KOPT-K1 (cell line): Measurements from ENCODE around the gene MYB.

ENCODE experiments used
- H3K27ac ChIP-seq: fragments of 200-600 bp; sonication (generic); 2 replicates; pipeline ENCODE4 v1.5.1; 2016; ENCODE audit warnings: antibody characterized with exemption, mild to moderate bottlenecking, low read depth, low read length; ENCODE audit not compliant: poor library complexity, severe bottlenecking
- H3K36me3 ChIP-seq: fragments of 200-600 bp; sonication (generic); 2 replicates; pipeline ENCODE4 v1.5.1; 2017; ENCODE audit warnings: antibody characterized with exemption, mild to moderate bottlenecking, low read length, moderate library complexity; ENCODE audit not compliant: insufficient read depth
- H3K9me3 ChIP-seq: fragments of 200-600 bp; sonication (generic); 2 replicates; pipeline ENCODE4 v1.5.1; 2017; ENCODE audit warnings: antibody characterized with exemption, low read length, mild to moderate bottlenecking; ENCODE audit not compliant: insufficient read depth, poor library complexity, severe bottlenecking

The MYB gene

DNA sequence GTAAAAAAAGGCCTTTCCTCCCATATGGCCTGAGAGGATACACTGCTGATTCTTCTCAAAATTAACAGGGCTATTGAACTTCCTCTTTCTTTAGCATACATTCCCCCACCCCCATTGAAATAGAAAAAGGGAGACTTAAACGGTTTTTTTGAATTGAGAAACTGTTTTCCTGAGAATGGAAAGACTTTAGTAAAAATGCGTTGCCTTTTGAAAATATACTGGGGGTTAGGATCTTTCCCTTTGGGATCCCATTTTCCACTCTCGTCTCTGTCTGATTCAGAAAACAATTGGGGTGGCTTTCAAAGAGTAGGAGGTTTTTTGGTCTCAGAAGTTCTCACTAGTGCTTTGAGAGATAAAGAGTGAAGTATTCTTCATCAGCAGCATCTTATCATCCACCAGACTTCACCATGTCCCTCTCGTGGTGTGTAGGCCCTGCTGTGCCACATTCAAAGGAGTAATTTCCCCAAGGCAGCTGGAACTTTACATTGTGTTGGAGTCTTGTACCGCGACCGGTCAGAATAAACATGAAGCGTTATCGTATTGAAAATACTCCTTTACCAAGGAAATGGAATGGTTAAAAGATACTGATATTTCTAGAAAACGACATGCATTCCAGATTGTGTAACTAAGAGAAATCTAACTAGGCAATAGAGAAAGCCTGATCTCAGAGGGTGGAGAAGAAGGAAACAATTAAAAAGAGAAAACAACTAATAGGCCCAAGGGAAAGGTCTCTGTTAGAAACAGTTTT lies 10.6 kb downstream of the MYB start:
- peaks cover 98% of the 10 kb centered on the region for H3K36me3 ChIP-seq
- no peaks in the 10 kb centered on the region for H3K9me3 ChIP-seq
- peak overlapping the region; percentile 20 for H3K27ac ChIP-seq

DNA sequence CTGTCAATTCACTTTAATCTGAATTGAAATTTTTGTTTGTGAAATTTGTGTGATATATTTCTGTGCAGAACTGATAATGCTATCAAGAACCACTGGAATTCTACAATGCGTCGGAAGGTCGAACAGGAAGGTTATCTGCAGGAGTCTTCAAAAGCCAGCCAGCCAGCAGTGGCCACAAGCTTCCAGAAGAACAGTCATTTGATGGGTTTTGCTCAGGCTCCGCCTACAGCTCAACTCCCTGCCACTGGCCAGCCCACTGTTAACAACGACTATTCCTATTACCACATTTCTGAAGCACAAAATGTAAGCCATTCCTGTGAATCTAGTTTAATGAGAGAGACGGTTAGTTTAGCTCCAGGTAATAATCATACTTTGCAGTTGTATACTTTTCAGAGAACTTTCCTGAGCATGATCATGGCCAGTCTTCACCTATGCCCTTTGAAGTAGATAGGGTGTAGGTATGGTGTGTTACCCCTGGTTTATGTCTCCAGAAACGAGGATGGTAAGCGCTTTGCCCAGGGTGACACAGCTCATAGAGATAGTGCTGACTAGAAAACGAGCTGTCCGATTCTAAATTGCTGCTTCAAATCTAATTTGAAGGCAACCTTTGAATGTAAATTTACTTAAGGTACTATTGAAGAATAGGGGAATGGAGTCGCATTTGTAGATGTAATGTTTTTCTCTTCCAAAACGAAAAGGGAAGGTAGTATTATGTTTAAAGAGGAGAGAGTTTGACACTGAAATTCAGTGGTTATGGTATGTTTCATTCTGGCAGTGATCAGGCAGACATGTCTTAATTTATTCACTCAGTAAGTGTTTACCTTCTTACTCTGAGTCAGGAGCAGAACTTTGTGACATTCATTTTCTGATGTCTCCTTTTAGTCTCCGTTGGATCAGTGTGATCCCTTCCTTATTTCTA lies 11.4 kb downstream of the MYB start:
- H3K27ac ChIP-seq = peak overlapping the region; percentile 20
- peaks cover 98% of the 10 kb centered on the region for H3K36me3 ChIP-seq
- H3K9me3 ChIP-seq = no peaks in the 10 kb centered on the region

GRCh38 chr6:135193221-135193620 lies 12.1 kb downstream of the MYB start:
- H3K36me3 ChIP-seq = peaks cover 100% of the 10 kb centered on the region

GRCh38 chr6:135195041-135195440 lies 13.9 kb downstream of the MYB start:
- peak overlapping the region; percentile 20 for H3K27ac ChIP-seq
- no peaks in the 10 kb centered on the region for H3K9me3 ChIP-seq
- H3K36me3 ChIP-seq = peaks cover 100% of the 10 kb centered on the region

More at GRCh38 chr6:135193221-135193620, 12.1 kb downstream of the MYB start:
- no peaks in the 10 kb centered on the region for H3K9me3 ChIP-seq
- H3K27ac ChIP-seq = no peak overlapping the region

DNA sequence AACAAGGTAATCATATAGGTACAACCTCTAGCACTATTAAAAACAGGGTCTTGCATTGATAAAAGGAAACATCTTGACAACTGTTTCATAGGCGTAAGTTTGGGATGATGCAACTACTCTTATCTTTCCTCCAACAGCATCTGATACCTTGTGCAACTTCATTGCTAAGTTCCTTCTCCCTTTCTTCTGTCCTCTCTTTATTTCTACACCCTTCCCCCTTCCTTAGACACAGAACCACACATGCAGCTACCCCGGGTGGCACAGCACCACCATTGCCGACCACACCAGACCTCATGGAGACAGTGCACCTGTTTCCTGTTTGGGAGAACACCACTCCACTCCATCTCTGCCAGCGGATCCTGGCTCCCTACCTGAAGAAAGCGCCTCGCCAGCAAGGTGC lies 14.4 kb downstream of the MYB start:
- Histone ChIP-seq H3K9me3 (no peaks in the 10 kb centered on the region), H3K27ac (peak overlapping the region; percentile 20), H3K36me3 (peaks cover 100% of the 10 kb centered on the region)

DNA sequence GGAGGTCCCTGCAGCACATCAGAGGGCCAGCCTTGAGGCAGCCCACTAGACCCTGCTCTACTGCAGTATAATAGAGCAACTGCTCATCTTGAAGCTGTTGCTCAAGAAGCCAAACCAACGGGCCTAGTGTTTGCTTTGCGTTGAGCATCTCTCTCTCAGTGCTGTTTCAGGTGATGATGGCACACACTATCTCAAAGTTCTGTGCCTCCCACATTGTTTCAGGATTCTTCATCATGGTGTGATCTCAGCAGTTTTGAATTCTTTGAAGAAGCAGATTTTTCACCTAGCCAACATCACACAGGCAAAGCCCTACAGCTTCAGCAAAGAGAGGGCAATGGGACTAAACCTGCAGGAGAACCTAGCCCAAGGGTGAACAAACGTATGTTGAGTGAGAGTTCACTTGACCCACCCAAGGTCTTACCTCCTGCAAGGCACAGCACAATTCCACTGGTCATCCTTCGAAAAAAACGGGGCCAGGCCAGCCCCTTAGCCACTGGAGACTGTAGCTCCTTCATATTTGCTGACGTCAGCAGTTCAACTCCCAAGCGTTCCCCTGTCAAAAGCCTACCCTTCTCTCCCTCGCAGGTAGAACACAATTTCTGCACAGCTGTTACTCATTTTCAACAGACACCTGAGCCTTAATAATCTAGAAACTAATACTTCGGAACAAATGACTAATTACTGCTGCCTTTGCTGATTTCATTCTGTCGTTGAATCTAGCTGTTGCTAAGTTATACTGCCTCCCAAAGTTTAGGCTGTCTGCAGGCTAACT lies 15.8 kb downstream of the MYB start:
- Histone ChIP-seq H3K27ac (peak overlapping the region; percentile 11), H3K36me3 (peaks cover 100% of the 10 kb centered on the region), H3K9me3 (no peaks in the 10 kb centered on the region)

DNA sequence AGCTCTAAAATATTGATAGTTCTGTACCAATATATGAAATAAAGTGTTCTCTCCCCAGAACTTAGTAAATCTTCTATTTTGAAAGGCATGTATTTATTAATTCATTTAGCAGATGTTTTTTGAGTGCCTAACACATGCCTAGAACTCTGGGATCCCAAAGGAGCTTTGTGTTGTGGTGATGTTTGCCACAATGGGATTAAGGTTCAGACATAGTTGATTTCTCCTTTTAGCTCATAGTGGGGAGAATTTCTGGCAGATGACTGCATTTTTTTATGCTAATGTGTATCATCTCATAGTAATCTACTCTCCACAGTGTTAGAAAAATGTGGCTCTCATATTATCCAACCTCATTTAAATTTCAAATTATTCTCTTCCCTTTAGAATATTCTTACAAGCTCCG lies 21.7 kb downstream of the MYB start:
- peaks cover 99% of the 10 kb centered on the region for H3K36me3 ChIP-seq
- H3K27ac ChIP-seq = no peak overlapping the region
- no peaks in the 10 kb centered on the region for H3K9me3 ChIP-seq

GRCh38 chr6:135204951-135205350 lies 23.8 kb downstream of the MYB start:
- H3K36me3 ChIP-seq = peaks cover 99% of the 10 kb centered on the region
- H3K27ac ChIP-seq = no peak overlapping the region
- peaks cover 9% of the 10 kb centered on the region for H3K9me3 ChIP-seq

GRCh38 chr6:135209803-135210202 lies 28.7 kb downstream of the MYB start:
- Histone ChIP-seq H3K36me3 (peaks cover 98% of the 10 kb centered on the region), H3K9me3 (peaks cover 9% of the 10 kb centered on the region), H3K27ac (peak overlapping the region; percentile 43)

- Histone ChIP-seq H3K9me3 (peaks cover 9% of the 10 kb centered on the region), H3K27ac (peak overlapping the region; percentile 43), H3K36me3 (peaks cover 98% of the 10 kb centered on the region)
These were observed 29.7 kb downstream of the MYB start for GRCh38 chr6:135210632-135211305.

DNA sequence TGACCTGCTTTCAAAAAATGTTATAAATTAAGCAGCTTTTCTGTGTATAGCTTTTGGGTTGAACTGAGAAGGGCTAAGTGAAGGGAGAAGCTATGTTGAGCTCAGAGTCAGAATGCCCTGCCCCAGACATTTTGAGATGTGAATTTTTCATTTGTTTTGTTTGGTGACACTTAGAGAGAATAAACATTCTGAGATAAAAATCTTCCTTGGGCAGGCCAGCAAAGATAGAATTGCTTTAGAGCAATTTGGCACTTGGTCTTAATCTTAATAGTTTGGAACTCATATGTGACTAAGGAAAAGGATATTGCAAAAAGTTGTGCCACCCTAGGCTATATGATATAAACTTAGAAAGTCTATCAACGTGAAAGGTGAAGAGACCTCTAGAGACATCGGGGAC lies 30.2 kb downstream of the MYB start:
- peak overlapping the region; percentile 43 for H3K27ac ChIP-seq
- peaks cover 99% of the 10 kb centered on the region for H3K36me3 ChIP-seq
- H3K9me3 ChIP-seq = peaks cover 9% of the 10 kb centered on the region

GRCh38 chr6:135212020-135212806 lies 31.1 kb downstream of the MYB start:
- Histone ChIP-seq H3K36me3 (peaks cover 99% of the 10 kb centered on the region), H3K9me3 (peaks cover 9% of the 10 kb centered on the region), H3K27ac (peak overlapping the region; percentile 45)

DNA sequence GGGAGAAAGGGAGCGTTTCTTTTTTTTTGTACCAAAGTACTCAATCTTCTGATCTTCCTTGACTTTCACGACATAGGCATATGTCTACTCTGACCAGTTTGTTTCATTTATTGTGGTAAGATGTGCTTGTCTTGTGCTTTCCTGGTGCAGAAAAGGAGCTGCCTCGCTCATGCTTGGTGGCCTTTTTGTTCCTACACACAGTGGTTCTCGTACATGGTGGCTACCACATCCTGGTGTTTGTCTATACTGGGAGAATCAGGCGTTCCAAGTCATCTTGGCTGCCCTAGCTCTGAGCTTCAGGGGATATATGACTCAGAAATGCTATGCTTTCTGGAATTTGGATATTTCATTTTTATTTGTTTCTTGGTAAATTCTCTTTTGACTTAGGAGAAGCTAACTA lies 31.8 kb downstream of the MYB start:
- peaks cover 99% of the 10 kb centered on the region for H3K36me3 ChIP-seq
- peaks cover 9% of the 10 kb centered on the region for H3K9me3 ChIP-seq
- H3K27ac ChIP-seq = peak overlapping the region; percentile 45

DNA sequence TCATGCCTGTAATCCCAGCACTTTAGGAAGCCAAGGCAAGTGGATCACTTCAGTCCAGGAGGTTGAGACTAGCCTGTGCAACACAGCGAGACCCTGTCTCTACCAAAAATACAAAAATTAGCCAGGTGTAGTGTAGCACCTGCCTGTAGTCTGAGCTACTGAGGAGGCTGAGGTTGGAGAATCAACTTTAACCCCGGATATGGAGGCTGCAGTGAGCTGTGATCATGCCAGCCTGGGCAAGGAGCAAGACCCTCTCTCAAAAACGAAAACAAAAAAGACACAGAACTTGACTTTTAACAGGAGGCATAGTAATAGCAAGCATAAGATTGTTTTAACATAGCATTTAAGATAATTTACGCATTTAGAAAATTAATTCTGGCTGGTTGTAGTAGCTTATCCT lies 32.5 kb downstream of the MYB start:
- Histone ChIP-seq H3K9me3 (peaks cover 5% of the 10 kb centered on the region), H3K36me3 (peaks cover 99% of the 10 kb centered on the region), H3K27ac (peak overlapping the region; percentile 45)
